ENCODE measurements around the gene TNNI3. TPM values are rescaled to one million over a fixed set of nuclear protein-coding genes. Genes with fewer than 3 reads are reported as not detected.

The TNNI3 gene
- polyA plus RNA-seq, 1 of the 3 experiments (the other 2 are of a cell fraction): 11.4 TPM

DNA sequence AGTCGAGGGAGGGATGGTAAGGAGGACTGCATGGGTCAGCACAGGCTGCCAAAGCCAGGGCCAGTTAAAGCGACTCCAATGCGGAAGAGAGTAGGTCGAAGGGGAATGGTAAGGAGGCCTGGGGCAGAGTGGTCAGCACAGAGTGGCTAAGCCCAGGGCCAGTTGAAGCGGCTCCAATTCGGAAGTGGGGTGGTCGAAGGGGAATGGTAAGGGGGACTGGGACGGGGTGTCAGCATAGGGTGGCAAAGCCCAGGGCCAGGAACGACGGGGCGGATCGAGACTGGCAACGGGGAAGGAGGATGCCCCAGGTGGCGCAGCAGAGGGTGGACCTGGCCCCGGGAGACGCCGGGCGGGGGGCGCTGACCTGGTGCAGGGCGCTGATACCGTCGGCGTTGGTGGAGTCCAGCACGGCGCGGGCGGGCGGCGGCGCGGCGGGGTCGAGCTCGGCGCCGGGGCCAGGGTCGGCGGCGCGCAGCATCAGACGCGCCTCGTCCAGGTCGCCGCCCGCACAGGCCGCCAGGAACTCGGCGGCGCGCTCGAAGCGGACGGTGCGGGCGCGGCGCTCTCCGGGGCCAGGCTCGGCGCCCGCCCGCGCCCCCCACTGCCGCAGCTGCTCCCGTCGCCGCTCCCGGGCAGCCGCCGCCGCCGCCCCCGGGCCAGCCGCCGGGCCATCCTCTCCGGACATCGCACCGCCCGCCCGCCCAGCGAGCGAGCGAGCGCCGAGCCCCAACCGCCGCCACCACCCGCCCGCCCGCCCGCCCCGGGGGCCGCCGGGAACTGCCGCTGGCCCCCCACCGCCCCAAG, 40.5 kb downstream of the TNNI3 start, which contains the start of gene PPP1R12C:
Gene PPP1R12C (minus strand): TSS at position 779 of the 804 bp plus-strand sequence. CDS start 94 bp downstream, at position 685.
- H3K4me3 ChIP-seq (ENCODE audit: low read depth in 2 of 2, low read length in 1 of 2): peak within 1 kb of the TSS; percentile 67 to 87

DNA sequence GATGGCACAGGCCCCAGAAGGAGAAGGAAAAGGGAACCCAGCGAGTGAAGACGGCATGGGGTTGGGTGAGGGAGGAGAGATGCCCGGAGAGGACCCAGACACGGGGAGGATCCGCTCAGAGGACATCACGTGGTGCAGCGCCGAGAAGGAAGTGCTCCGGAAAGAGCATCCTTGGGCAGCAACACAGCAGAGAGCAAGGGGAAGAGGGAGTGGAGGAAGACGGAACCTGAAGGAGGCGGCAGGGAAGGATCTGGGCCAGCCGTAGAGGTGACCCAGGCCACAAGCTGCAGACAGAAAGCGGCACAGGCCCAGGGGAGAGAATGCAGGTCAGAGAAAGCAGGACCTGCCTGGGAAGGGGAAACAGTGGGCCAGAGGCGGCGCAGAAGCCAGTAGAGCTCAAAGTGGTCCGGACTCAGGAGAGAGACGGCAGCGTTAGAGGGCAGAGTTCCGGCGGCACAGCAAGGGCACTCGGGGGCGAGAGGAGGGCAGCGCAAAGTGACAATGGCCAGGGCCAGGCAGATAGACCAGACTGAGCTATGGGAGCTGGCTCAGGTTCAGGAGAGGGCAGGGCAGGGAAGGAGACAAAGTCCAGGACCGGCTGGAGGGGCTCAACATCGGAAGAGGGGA, 41.2 kb downstream of the TNNI3 start:
- peaks cover 51% of the 10 kb centered on the region for H4K20me1 ChIP-seq (ENCODE audit: insufficient read depth)
- peaks cover 9 to 27% of the 10 kb centered on the region in 2 experiments; a peak in 3 of 4 replicates for H3K4me1 ChIP-seq (ENCODE audit: control insufficient read depth in 1 of 2, insufficient read depth in 2 of 2, low read depth in 1 of 2, low read length in 1 of 2)
- ChIA-PET POLR2A (no interaction called here), CTCF (interaction anchor here (0.7 to 6.2 kb wide), 4 partner anchors 19 to 44 kb away, joined by 4 to 38 read pairs (median 8); no protein-coding TSS in a partner anchor)
- H3K27ac ChIP-seq (ENCODE audit: low read depth in 2 of 2, low read length in 1 of 2): peak overlapping the region; percentile 72 to 76; a peak in 3 of 4 replicates
- peak overlapping the region; percentile 92 for H3K9ac ChIP-seq
- peaks cover 54% of the 10 kb centered on the region for H3K79me2 ChIP-seq (ENCODE audit: insufficient read depth)
- peaks cover 5% of the 10 kb centered on the region for H3F3A ChIP-seq (replicated peaks; ENCODE audit: insufficient read depth)
- H3K27me3 ChIP-seq (ENCODE audit: insufficient read depth): no peaks in the 10 kb centered on the region
- H3K4me3 ChIP-seq (ENCODE audit: low read depth in 2 of 2, low read length in 1 of 2): peak overlapping the region; percentile 67 to 87
- peak; percentile 86 for DNase-seq
- WGBS (ENCODE audit: low lambda C conversion rate): 4% methylated on average over 25 of the region's 25 CpGs
- no peaks in the 10 kb centered on the region for H3K9me2 ChIP-seq
- H3K4me2 ChIP-seq: peak overlapping the region; percentile 96
- no peaks in the 10 kb centered on the region for H3K9me3 ChIP-seq
- no peak overlapping the region for H2AFZ ChIP-seq (ENCODE audit: low read depth)
- peaks cover 0 to 7% of the 10 kb centered on the region in 2 experiments for H3K36me3 ChIP-seq (replicated peaks in 1 of 2; ENCODE audit: control insufficient read depth in 1 of 2, insufficient read depth in 2 of 2, low read length in 1 of 2)
- TF ChIP-seq, protein P1, sequence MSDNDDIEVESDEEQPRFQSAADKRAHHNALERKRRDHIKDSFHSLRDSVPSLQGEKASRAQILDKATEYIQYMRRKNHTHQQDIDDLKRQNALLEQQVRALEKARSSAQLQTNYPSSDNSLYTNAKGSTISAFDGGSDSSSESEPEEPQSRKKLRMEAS (IDR thresholded peaks at IDR 0.05; ENCODE audit: low read depth): peak; percentile 48
- TF ChIP-seq GATA2 (CRISPR knock-in tag; IDR thresholded peaks at IDR 0.05) (no peak), TCF12 (IDR thresholded peaks at IDR 0.05) (no peak), JUND (IDR thresholded peaks at IDR 0.05) (no peak), RAD21 (IDR thresholded peaks at IDR 0.05; ENCODE audit: low read length) (no peak), POLR2AphosphoS5 (IDR thresholded peaks at IDR 0.05; ENCODE audit: low read depth, low read length) (peak; percentile 43; the same call in 1 of the 2 replicates), SMC3 (IDR thresholded peaks at IDR 0.05; ENCODE audit: low read depth, low read length) (no peak), MEF2A (IDR thresholded peaks at IDR 0.05; ENCODE audit: borderline replicate concordance, low read depth) (no peak)
- TF ChIP-seq, protein P2, sequence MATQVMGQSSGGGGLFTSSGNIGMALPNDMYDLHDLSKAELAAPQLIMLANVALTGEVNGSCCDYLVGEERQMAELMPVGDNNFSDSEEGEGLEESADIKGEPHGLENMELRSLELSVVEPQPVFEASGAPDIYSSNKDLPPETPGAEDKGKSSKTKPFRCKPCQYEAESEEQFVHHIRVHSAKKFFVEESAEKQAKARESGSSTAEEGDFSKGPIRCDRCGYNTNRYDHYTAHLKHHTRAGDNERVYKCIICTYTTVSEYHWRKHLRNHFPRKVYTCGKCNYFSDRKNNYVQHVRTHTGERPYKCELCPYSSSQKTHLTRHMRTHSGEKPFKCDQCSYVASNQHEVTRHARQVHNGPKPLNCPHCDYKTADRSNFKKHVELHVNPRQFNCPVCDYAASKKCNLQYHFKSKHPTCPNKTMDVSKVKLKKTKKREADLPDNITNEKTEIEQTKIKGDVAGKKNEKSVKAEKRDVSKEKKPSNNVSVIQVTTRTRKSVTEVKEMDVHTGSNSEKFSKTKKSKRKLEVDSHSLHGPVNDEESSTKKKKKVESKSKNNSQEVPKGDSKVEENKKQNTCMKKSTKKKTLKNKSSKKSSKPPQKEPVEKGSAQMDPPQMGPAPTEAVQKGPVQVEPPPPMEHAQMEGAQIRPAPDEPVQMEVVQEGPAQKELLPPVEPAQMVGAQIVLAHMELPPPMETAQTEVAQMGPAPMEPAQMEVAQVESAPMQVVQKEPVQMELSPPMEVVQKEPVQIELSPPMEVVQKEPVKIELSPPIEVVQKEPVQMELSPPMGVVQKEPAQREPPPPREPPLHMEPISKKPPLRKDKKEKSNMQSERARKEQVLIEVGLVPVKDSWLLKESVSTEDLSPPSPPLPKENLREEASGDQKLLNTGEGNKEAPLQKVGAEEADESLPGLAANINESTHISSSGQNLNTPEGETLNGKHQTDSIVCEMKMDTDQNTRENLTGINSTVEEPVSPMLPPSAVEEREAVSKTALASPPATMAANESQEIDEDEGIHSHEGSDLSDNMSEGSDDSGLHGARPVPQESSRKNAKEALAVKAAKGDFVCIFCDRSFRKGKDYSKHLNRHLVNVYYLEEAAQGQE (IDR thresholded peaks at IDR 0.05; ENCODE audit: low read depth, low read length): no peak
- TF ChIP-seq, protein P3, sequence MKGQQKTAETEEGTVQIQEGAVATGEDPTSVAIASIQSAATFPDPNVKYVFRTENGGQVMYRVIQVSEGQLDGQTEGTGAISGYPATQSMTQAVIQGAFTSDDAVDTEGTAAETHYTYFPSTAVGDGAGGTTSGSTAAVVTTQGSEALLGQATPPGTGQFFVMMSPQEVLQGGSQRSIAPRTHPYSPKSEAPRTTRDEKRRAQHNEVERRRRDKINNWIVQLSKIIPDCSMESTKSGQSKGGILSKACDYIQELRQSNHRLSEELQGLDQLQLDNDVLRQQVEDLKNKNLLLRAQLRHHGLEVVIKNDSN (IDR thresholded peaks at IDR 0.05; ENCODE audit: borderline replicate concordance, low read depth): peak; percentile 92

More for the DNA sequence above, 40.5 kb downstream of the TNNI3 start, which contains the start of gene PPP1R12C:
- Histone ChIP-seq H4K20me1 (ENCODE audit: insufficient read depth) (peaks cover 46% of the 10 kb centered on the region), H3K4me1 (ENCODE audit: control insufficient read depth in 1 of 2, insufficient read depth in 2 of 2, low read depth in 1 of 2, low read length in 1 of 2) (peaks cover 9 to 27% of the 10 kb centered on the region in 2 experiments; a peak in 3 of 4 replicates), H3K9ac (peak within 1 kb of the TSS; percentile 92), H3K9me2 (no peaks in the 10 kb centered on the region), H3F3A (replicated peaks; ENCODE audit: insufficient read depth) (peaks cover 5% of the 10 kb centered on the region), H3K36me3 (replicated peaks in 1 of 2; ENCODE audit: control insufficient read depth in 1 of 2, insufficient read depth in 2 of 2, low read length in 1 of 2) (peaks cover 0 to 4% of the 10 kb centered on the region in 2 experiments), H2AFZ (ENCODE audit: low read depth) (peak within 1 kb of the TSS; percentile 96), H3K27me3 (ENCODE audit: insufficient read depth) (no peaks in the 10 kb centered on the region; the same call in 1 of the 2 replicates), H3K27ac (ENCODE audit: low read depth in 2 of 2, low read length in 1 of 2) (peak within 1 kb of the TSS; percentile 76 to 82), H3K79me2 (ENCODE audit: insufficient read depth) (peaks cover 51% of the 10 kb centered on the region), H3K4me2 (peak within 1 kb of the TSS; percentile 96), H3K9me3 (no peaks in the 10 kb centered on the region)
- WGBS (ENCODE audit: low lambda C conversion rate): 1% methylated on average over 36 of the region's 97 CpGs
- CTCF ChIA-PET: interaction anchor here (0.7 to 6.2 kb wide), 5 partner anchors 16 to 43 kb away, joined by 4 to 38 read pairs (median 8); no protein-coding TSS in a partner anchor
- TF ChIP-seq CHD2 (IDR thresholded peaks at IDR 0.05; ENCODE audit: low read length, partially characterized antibody): no peak
- TF ChIP-seq EP300 (IDR thresholded peaks at IDR 0.05; ENCODE audit: borderline replicate concordance in 1 of 2, low read depth in 1 of 2, low read length in 1 of 2): no peak
- TF ChIP-seq, protein P1 (IDR thresholded peaks at IDR 0.05; ENCODE audit: low read depth): no peak
- no peak for TF ChIP-seq RXRA (IDR thresholded peaks at IDR 0.05; ENCODE audit: borderline replicate concordance, low read depth)
- TF ChIP-seq RCOR1 (IDR thresholded peaks at IDR 0.05; ENCODE audit: low read length): no peak
- no peak for TF ChIP-seq FOXM1 (IDR thresholded peaks at IDR 0.05; ENCODE audit: low read depth)
- TF ChIP-seq, protein P4, sequence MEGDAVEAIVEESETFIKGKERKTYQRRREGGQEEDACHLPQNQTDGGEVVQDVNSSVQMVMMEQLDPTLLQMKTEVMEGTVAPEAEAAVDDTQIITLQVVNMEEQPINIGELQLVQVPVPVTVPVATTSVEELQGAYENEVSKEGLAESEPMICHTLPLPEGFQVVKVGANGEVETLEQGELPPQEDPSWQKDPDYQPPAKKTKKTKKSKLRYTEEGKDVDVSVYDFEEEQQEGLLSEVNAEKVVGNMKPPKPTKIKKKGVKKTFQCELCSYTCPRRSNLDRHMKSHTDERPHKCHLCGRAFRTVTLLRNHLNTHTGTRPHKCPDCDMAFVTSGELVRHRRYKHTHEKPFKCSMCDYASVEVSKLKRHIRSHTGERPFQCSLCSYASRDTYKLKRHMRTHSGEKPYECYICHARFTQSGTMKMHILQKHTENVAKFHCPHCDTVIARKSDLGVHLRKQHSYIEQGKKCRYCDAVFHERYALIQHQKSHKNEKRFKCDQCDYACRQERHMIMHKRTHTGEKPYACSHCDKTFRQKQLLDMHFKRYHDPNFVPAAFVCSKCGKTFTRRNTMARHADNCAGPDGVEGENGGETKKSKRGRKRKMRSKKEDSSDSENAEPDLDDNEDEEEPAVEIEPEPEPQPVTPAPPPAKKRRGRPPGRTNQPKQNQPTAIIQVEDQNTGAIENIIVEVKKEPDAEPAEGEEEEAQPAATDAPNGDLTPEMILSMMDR (IDR thresholded peaks at IDR 0.05): no peak
- TF ChIP-seq SIN3A (IDR thresholded peaks at IDR 0.05; ENCODE audit: borderline replicate concordance, low read depth, low read length): no peak
- POLR2A ChIA-PET: interaction anchor here (0.6 kb wide), 1 partner anchor 201 kb away, joined by 3 read pairs; no protein-coding TSS in a partner anchor
- DNase-seq: no peak

Measured in SK-N-SH (cell line).